ENCODE results near the gene DPH3. TPM values are rescaled to one million over a fixed set of nuclear protein-coding genes. Genes with fewer than 3 reads are reported as not detected.

Gene DPH3
- total and polyA plus RNA-seq, 10 of the 15 experiments (the other 5 are each of a cell fraction or from before 2014, with no cell fraction given), result 10.8 to 71.8 (median 23.4) TPM

GRCh38 chr3:16295298-16295890, 30.7 kb upstream of the DPH3 start:
- H3K4me2 ChIP-seq (ENCODE audit: control insufficient read depth, insufficient read depth), result no peak overlapping the region
- H3K27ac ChIP-seq (ENCODE audit: control insufficient read depth, insufficient read depth), result no peak overlapping the region
- no peak for DNase-seq (ENCODE audit: low read depth, low spot score)
- in situ Hi-C loops (cut with MboI), result loop anchor here (25.0 kb wide), 2 partner anchors 742 to 917 kb away; no protein-coding TSS in a partner anchor
- H3K9ac ChIP-seq (ENCODE audit: control insufficient read depth, insufficient read depth, low read length), result no peak overlapping the region
- no peak overlapping the region for H3K4me3 ChIP-seq
- H3K27me3 ChIP-seq (replicated peaks in 1 of 2; ENCODE audit: control insufficient read depth in 2 of 2, insufficient read depth in 2 of 2, low read length in 1 of 2), result no peaks in the 10 kb centered on the region
- ChIA-PET SMC1A (ENCODE audit: uncharacterized antibody, unreplicated experiment) (interaction anchor here (0.5 to 2.5 kb wide), 26 partner anchors 10 to 939 kb away, joined by 3 to 12 read pairs (median 4); partner anchors contain the start of genes DPH3 and OXNAD1), POLR2A (interaction anchor here (1.1 to 1.4 kb wide), 2 partner anchors 25 to 217 kb away, joined by 3 read pairs; no protein-coding TSS in a partner anchor), RAD21 (ENCODE audit: unreplicated experiment) (interaction anchor here (0.6 to 1.6 kb wide), 8 partner anchors 27 to 308 kb away, joined by 3 to 4 read pairs (median 3); no protein-coding TSS in a partner anchor), CTCF (interaction anchor here (0.6 to 9.6 kb wide), 10 partner anchors 9 to 258 kb away, joined by 3 to 170 read pairs (median 4); no protein-coding TSS in a partner anchor)
- H4K20me1 ChIP-seq (ENCODE audit: control insufficient read depth, insufficient read depth), result no peaks in the 10 kb centered on the region
- TF ChIP-seq ETV6 (conservative IDR thresholded peaks at IDR 0.05 in 1 of 2, IDR thresholded peaks at IDR 0.05 in 1 of 2; ENCODE audit: borderline replicate concordance in 1 of 2, low read depth in 1 of 2), result no peak
- peak; percentile 53; the same call in 1 of the 2 replicates for TF ChIP-seq SPI1 (IDR thresholded peaks at IDR 0.05; ENCODE audit: borderline replicate concordance, insufficient read depth, low read depth, low read length)
- no peak for TF ChIP-seq NFXL1 (IDR thresholded peaks at IDR 0.05; ENCODE audit: borderline replicate concordance)
- TF ChIP-seq, protein P1, sequence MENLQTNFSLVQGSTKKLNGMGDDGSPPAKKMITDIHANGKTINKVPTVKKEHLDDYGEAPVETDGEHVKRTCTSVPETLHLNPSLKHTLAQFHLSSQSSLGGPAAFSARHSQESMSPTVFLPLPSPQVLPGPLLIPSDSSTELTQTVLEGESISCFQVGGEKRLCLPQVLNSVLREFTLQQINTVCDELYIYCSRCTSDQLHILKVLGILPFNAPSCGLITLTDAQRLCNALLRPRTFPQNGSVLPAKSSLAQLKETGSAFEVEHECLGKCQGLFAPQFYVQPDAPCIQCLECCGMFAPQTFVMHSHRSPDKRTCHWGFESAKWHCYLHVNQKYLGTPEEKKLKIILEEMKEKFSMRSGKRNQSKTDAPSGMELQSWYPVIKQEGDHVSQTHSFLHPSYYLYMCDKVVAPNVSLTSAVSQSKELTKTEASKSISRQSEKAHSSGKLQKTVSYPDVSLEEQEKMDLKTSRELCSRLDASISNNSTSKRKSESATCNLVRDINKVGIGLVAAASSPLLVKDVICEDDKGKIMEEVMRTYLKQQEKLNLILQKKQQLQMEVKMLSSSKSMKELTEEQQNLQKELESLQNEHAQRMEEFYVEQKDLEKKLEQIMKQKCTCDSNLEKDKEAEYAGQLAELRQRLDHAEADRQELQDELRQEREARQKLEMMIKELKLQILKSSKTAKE (IDR thresholded peaks at IDR 0.05; ENCODE audit: low read depth, poor library complexity, severe bottlenecking), result no peak
- WGBS (ENCODE audit: insufficient coverage, insufficient replicate concordance, low lambda C conversion rate, missing lambda C conversion rate), result 50% methylated on average over 3 of the region's 3 CpGs
- no peak for ATAC-seq
- intact Hi-C loops (cut with micrococcal nuclease; ENCODE audit: unreplicated experiment), result loop anchor here (10.0 kb wide), 1 partner anchor 529 kb away; no protein-coding TSS in a partner anchor
- H2AFZ ChIP-seq (ENCODE audit: control insufficient read depth, low read depth, low read length), result no peak overlapping the region
- FAIRE-seq, result no peak
- BruUV-seq (replicated peaks), result no TSS peak
- H3K9me3 ChIP-seq (replicated peaks; ENCODE audit: control insufficient read depth, insufficient read depth, low read length), result peaks cover 7% of the 10 kb centered on the region
- H3K79me2 ChIP-seq (ENCODE audit: control insufficient read depth, insufficient read depth, low read length), result peaks cover 3% of the 10 kb centered on the region
- peaks cover 1 to 20% of the 10 kb centered on the region in 2 experiments for H3K36me3 ChIP-seq (ENCODE audit: control insufficient read depth in 2 of 2, insufficient read depth in 2 of 2, low read length in 1 of 2)
- peaks cover 21% of the 10 kb centered on the region for H3K4me1 ChIP-seq (ENCODE audit: control insufficient read depth, insufficient read depth, low read length)

Measured in GM12878 (cell line).